PFSK-1 (cell line): ENCODE data around the gene ZSWIM6.

Experiments
- POLR2AphosphoS5 ChIP-seq: IDR thresholded peaks from 2 replicates; pipeline ENCODE4 v1.6.1; 2012; ENCODE audit warnings: low read depth, mild to moderate bottlenecking, control low read depth, low read length, moderate library complexity
- SIN3A ChIP-seq: IDR thresholded peaks from 2 replicates; pipeline ENCODE4 v1.6.1; 2012; ENCODE audit warnings: mild to moderate bottlenecking, low read length, moderate library complexity, borderline replicate concordance; ENCODE audit not compliant: insufficient read depth

- no peak for TF ChIP-seq POLR2AphosphoS5
- no peak for TF ChIP-seq SIN3A
Observed at GRCh38 chr5:61449804-61450492, 117.9 kb downstream of the ZSWIM6 start.
